Activated B cell treated with CpG ODN at 0.5 μM for 24 hours (primary cell): ENCODE results near the gene ALDH3A2. TPM values are rescaled to one million over a fixed set of nuclear protein-coding genes. Genes with fewer than 3 reads are reported as not detected.
"Not testable (repeated sequence)": the region's sequence is repeated elsewhere in the genome, so short reads cannot be mapped to it uniquely, and the experiment has no call there.

Experiments
- ATAC-seq: fragments of 200-7000 bp; cut with Tn5 transposase; one replicate; pipeline ENCODE4 v1.10.0; 2021; ENCODE audit warnings: low read depth, mild to moderate bottlenecking, moderate library complexity
- CTCF ChIA-PET: fragments of 350-600 bp; sonication (Branson Sonifier 250); formaldehyde crosslinking; loops from one replicate; lab custom pipeline; 2021; ENCODE audit warnings: antibody characterized with exemption; lab: Charles Lee
- POLR2A ChIA-PET: fragments of 350-600 bp; sonication (Branson Sonifier 250); formaldehyde crosslinking; loops from one replicate; lab custom pipeline; 2021; ENCODE audit warnings: antibody characterized with exemption; lab: Charles Lee
- DNase-seq: peaks from one replicate; pipeline ENCODE4 v3.0.0; 2022
- H3K27ac Mint-ChIP-seq: one replicate; pipeline ENCODE4 v1.8.0; 2020; ENCODE audit warnings: mixed read lengths
- H3K27me3 Mint-ChIP-seq: one replicate; pipeline ENCODE4 v1.8.0; 2021; ENCODE audit warnings: mixed read lengths
- H3K36me3 Mint-ChIP-seq: one replicate; pipeline ENCODE4 v1.8.0; 2021; ENCODE audit warnings: low read depth, mixed read lengths
- H3K4me1 Mint-ChIP-seq: one replicate; pipeline ENCODE4 v1.8.0; 2021; ENCODE audit warnings: mixed read lengths
- H3K4me3 Mint-ChIP-seq: one replicate; pipeline ENCODE4 v1.8.0; 2020; ENCODE audit warnings: mild to moderate bottlenecking, mixed read lengths
- H3K9me3 Mint-ChIP-seq: one replicate; pipeline ENCODE4 v1.8.0; 2020; ENCODE audit warnings: mixed read lengths
- intact Hi-C: fragments of 100-400 bp; cut with micrococcal nuclease; formaldehyde crosslinking; loops from one replicate; pipeline ENCODE4 v1.15.1; 2024
- total RNA-seq: library from RNA; stranded (reverse); gene quantifications from 2 replicates; pipeline ENCODE4 v1.2.3, GENCODE V29; 2022
- TF ChIP-seq, protein P1 (sequence below): fragments of 200-600 bp; IDR thresholded peaks from one replicate; pipeline ENCODE4 v1.8.0; 2022; ENCODE audit warnings: antibody characterized with exemption, mild to moderate bottlenecking

Gene ALDH3A2
- total RNA-seq, 1 donor from 2014 or later, result 18.3 TPM

DNA sequence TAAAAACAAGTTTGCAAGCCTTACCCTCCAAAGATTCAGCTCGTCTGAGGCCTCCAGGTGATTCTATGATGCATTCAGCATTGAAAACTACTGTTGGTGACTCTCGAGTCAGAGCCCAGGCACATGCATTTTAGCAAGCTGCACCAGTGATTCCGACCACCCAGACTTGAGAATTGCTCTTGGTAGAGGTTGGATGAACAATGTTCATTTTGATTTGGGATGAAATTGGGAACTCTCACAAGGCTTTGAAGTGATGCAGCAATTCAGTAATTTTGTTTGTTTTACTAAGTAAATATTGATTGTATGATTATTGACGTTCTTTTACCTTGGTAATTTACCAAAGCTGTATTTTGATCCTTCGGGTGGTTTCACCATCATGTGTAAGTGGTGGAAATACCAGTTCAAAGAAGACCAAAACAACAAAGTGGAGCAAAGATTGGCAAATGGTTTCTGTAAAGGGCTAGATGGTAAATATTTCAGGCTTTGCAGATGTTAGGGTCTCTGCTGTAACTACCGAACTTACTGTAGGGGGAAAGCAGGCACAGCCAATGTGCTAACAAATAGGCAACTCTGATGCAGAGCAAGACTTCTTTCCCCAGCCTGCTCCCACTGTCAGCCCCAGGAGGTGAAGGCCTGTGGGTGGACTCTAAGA lies 11.8 kb downstream of the ALDH3A2 start:
- no peaks in the 10 kb centered on the region for H3K27me3 Mint-ChIP-seq

DNA sequence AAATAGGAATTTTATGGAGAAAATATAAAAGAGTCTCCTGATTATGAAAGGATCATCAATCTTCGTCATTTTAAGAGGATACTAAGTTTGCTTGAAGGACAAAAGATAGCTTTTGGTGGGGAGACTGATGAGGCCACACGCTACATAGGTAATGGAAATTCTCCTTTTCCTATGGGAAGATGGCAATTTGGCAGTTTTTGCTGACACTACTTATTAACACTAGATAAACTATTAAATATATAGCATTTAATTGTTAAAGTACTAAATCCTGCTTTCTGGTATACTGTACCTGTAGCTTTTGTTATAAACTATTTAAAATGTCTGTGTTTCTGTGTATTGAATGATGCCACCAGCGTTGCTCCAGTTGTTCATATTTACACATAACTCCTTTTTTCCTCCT lies 12.6 kb downstream of the ALDH3A2 start:
- TF ChIP-seq, protein P1, sequence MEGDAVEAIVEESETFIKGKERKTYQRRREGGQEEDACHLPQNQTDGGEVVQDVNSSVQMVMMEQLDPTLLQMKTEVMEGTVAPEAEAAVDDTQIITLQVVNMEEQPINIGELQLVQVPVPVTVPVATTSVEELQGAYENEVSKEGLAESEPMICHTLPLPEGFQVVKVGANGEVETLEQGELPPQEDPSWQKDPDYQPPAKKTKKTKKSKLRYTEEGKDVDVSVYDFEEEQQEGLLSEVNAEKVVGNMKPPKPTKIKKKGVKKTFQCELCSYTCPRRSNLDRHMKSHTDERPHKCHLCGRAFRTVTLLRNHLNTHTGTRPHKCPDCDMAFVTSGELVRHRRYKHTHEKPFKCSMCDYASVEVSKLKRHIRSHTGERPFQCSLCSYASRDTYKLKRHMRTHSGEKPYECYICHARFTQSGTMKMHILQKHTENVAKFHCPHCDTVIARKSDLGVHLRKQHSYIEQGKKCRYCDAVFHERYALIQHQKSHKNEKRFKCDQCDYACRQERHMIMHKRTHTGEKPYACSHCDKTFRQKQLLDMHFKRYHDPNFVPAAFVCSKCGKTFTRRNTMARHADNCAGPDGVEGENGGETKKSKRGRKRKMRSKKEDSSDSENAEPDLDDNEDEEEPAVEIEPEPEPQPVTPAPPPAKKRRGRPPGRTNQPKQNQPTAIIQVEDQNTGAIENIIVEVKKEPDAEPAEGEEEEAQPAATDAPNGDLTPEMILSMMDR, result no peak
- Mint-ChIP-seq H3K27ac (no peak overlapping the region), H3K9me3 (no peaks in the 10 kb centered on the region), H3K4me3 (no peak overlapping the region), H3K27me3 (no peaks in the 10 kb centered on the region), H3K4me1 (peaks cover 10% of the 10 kb centered on the region), H3K36me3 (peaks cover 32% of the 10 kb centered on the region)
- DNase-seq, result no peak
- ATAC-seq, result no peak
- POLR2A ChIA-PET, result no interaction called here
- intact Hi-C loops, result no loop called here
- CTCF ChIA-PET, result interaction anchor here (0.7 kb wide), 1 partner anchor 193 kb away, joined by 3 read pairs; no protein-coding TSS in a partner anchor

More for the DNA sequence above, 11.8 kb downstream of the ALDH3A2 start:
- H3K36me3 Mint-ChIP-seq, result peaks cover 30% of the 10 kb centered on the region
- DNase-seq, result no peak
- no peak overlapping the region for H3K4me3 Mint-ChIP-seq
- no peak overlapping the region for H3K27ac Mint-ChIP-seq
- peaks cover 14% of the 10 kb centered on the region for H3K4me1 Mint-ChIP-seq
- ChIA-PET POLR2A (no interaction called here), CTCF (no interaction called here)
- intact Hi-C loops, result no loop called here
- H3K9me3 Mint-ChIP-seq, result no peaks in the 10 kb centered on the region
- no peak for ATAC-seq
- TF ChIP-seq, protein P1, result no peak

DNA sequence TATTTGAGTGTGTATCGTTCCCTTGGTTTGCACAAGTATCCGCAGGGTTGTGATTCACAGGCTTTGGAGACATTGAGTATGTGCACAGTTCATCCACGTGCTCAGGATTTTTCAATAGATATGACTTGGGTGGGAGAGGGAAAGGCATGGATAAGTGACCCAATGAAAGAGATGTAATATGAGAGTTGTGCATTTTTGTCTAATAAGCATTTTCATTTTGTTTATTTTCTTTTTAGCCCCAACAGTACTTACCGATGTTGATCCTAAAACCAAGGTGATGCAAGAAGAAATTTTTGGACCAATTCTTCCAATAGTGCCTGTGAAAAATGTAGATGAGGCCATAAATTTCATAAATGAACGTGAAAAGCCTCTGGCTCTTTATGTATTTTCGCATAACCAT lies 14.5 kb downstream of the ALDH3A2 start:
- Mint-ChIP-seq H3K27ac (no peak overlapping the region), H3K4me1 (no peaks in the 10 kb centered on the region), H3K9me3 (no peaks in the 10 kb centered on the region), H3K36me3 (peaks cover 28% of the 10 kb centered on the region), H3K27me3 (no peaks in the 10 kb centered on the region), H3K4me3 (no peak overlapping the region)
- ATAC-seq, result no peak
- CTCF ChIA-PET, result no interaction called here
- TF ChIP-seq, protein P1, result no peak
- no peak for DNase-seq
- POLR2A ChIA-PET, result interaction anchor here (0.6 kb wide), 1 partner anchor 136 kb away, joined by 3 read pairs; no protein-coding TSS in a partner anchor
- intact Hi-C loops, result no loop called here

DNA sequence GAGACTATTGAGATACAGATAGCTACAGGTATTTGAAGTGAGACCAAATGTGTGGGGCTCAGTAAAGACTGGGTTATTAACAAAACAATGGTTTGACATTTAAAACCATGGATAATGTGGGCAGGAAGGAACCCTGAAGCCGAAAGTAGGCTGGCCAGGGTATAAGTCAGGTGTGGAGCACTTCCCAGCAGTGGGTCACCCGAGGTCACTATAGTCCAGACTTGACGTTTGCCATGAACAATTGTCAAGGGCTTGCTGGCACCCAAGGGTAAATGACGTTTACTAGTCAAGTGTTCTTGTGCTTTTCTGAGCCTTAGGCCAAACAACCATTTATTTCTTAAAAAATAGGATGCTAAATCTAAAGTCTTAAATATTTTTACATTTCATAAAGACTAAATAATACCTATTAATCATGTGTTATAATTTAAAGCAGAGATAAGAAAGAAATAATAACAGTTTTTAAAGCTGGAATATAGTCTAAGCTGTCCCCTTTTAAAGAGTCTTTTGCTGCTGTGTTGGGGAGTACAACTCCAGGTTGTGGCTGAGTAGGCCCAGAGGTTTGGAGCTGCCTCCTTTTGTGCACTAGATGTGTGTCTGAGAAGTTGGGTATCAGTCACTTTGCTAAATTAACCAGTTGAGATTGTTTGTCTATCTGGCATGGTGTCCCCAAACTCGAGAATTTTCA lies 15.7 kb downstream of the ALDH3A2 start:
- DNase-seq, result no peak
- no peak overlapping the region for H3K27ac Mint-ChIP-seq
- H3K36me3 Mint-ChIP-seq, result peaks cover 28% of the 10 kb centered on the region
- intact Hi-C loops, result no loop called here
- ChIA-PET POLR2A (no interaction called here), CTCF (no interaction called here)
- no peak for ATAC-seq
- TF ChIP-seq, protein P1, result no peak
- no peaks in the 10 kb centered on the region for H3K27me3 Mint-ChIP-seq
- H3K4me1 Mint-ChIP-seq, result no peaks in the 10 kb centered on the region
- H3K9me3 Mint-ChIP-seq, result no peaks in the 10 kb centered on the region
- H3K4me3 Mint-ChIP-seq, result no peak overlapping the region

DNA sequence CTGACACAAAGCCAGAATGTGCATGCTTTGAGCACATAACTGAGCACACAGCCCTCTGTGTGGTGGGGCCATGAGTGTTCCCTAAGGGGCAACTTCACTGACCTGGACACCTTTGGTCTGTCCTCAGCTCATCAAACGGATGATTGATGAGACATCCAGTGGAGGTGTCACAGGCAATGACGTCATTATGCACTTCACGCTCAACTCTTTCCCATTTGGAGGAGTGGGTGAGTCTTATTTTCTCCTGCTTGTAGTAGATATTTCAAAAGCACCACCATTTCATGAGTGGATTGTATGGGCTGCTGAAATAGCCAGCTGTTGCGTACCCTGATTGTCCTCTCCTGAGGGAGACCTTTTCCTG lies 16.2 kb downstream of the ALDH3A2 start:
- H3K36me3 Mint-ChIP-seq, result peaks cover 27% of the 10 kb centered on the region
- POLR2A ChIA-PET, result no interaction called here
- no peaks in the 10 kb centered on the region for H3K9me3 Mint-ChIP-seq
- TF ChIP-seq, protein P1, result no peak
- intact Hi-C loops, result no loop called here
- ATAC-seq (no peak), DNase-seq (no peak)
- no peak overlapping the region for H3K27ac Mint-ChIP-seq
- H3K4me1 Mint-ChIP-seq, result no peaks in the 10 kb centered on the region
- CTCF ChIA-PET, result no interaction called here
- H3K4me3 Mint-ChIP-seq, result no peak overlapping the region
- H3K27me3 Mint-ChIP-seq, result no peaks in the 10 kb centered on the region

DNA sequence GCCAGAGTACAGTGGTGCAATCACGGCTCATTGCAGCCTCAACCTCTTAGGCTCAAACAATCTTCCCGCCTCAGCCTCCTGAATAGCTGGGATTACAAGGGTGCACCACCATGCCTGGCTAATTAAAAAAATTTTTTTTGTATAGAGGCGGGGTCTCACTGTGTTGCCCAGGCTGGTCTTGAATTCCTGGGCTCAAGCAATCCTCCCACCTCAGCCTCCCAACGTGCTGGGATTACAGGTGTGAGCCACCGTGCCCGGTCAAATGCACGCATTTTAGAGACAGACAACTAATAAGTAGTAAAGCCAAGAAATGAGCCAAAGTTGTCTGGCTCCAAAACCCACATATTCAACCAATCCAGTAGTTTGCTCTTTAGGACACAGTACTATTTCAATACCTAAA lies 21.1 kb downstream of the ALDH3A2 start:
- H3K9me3 Mint-ChIP-seq, intact Hi-C loops, H3K27me3 Mint-ChIP-seq, DNase-seq, H3K27ac Mint-ChIP-seq, H3K4me3 Mint-ChIP-seq, CTCF ChIA-PET, POLR2A ChIA-PET, ATAC-seq: not testable (repeated sequence)
- peaks cover 18% of the 10 kb centered on the region for H3K4me1 Mint-ChIP-seq
- peaks cover 14% of the 10 kb centered on the region for H3K36me3 Mint-ChIP-seq
